ENCODE measurements around the gene HAO1. TPM values are rescaled to one million over a fixed set of nuclear protein-coding genes. Genes with fewer than 3 reads are reported as not detected.
"Not testable (repeated sequence)": the region's sequence is repeated elsewhere in the genome, so short reads cannot be mapped to it uniquely, and the experiment has no call there.

HAO1 gene
- total and polyA plus RNA-seq, 2 experiments from 2014 or later, result not detected

DNA sequence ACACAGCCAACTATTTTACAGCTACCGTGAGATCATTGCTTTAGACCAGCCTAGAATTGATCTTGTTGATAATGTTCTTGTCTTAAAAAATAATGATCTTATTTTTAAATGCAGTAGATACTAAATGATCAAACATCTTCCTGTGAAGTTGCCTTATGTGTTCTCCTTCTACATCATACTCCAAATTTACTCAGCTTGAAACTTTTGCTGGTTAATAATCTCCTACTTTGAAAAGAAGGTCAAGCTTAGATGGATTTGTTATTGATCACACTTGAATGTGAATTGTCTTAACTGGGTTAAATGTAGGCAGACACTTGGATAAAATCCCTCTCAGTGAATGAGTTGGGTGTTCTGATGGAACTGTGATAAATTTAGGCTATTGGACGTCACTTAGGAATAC, 91.9 kb downstream of the HAO1 start:
- DNase-seq, result no peak
- in situ Hi-C loops (cut with MboI), result no loop called here
- WGBS, 2 experiments (ENCODE audit: low coverage in 1 of 2, low lambda C conversion rate in 2 of 2, missing lambda C conversion rate in 2 of 2), result 95 to 99% methylated on average over 2 of the region's 2 CpGs
- Histone ChIP-seq H4K20me1 (ENCODE audit: insufficient read depth) (no peaks in the 10 kb centered on the region), H3K9ac (no peak overlapping the region), H3K36me3 (ENCODE audit: low read depth) (no peaks in the 10 kb centered on the region), H3K27ac (no peak overlapping the region), H3K4me3 (no peak overlapping the region), H3K9me2 (ENCODE audit: insufficient read depth) (no peaks in the 10 kb centered on the region), H3K79me2 (ENCODE audit: insufficient read depth) (no peaks in the 10 kb centered on the region), H2AFZ (no peak overlapping the region), H3K4me1 (ENCODE audit: insufficient read depth) (peaks cover 11% of the 10 kb centered on the region), H3K4me2 (ENCODE audit: unreplicated experiment) (no peak overlapping the region), H3K27me3 (replicated peaks; ENCODE audit: insufficient read depth) (no peaks in the 10 kb centered on the region), H3K9me3 (ENCODE audit: low read depth) (no peaks in the 10 kb centered on the region), H3F3A (ENCODE audit: insufficient read depth) (peaks cover 4% of the 10 kb centered on the region)
- TF ChIP-seq EZH2 (IDR thresholded peaks at IDR 0.05; ENCODE audit: insufficient read depth, poor library complexity, severe bottlenecking), result no peak
- no peak for TF ChIP-seq EZH2phosphoT487 (IDR thresholded peaks at IDR 0.05; ENCODE audit: insufficient read depth, low read depth)

DNA sequence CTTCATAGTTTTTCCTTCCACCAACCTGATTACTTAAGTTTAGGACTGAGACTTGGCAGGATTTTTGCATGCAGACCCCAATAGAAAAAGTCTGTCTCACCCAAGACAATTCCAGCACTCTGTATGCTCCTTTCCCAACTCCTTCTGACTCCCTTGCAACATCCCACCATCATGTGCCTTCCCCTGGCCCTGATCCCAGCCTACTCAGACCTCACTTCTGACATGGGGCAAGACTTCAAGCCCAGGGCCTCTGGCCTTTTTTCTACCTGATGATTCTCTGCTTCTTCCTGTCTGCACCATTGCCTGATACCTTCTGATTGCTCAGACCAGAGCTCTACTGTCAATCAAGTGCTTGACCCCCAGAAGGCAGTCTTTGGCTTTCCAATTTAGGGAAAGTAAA, 96.6 kb downstream of the HAO1 start:
- H3K9me3 ChIP-seq (ENCODE audit: low read depth), result no peaks in the 10 kb centered on the region
- no peaks in the 10 kb centered on the region for H3K27me3 ChIP-seq (replicated peaks; ENCODE audit: insufficient read depth)
- no peaks in the 10 kb centered on the region for H3K36me3 ChIP-seq (ENCODE audit: low read depth)
- no peaks in the 10 kb centered on the region for H3K79me2 ChIP-seq (ENCODE audit: insufficient read depth)
- no peak overlapping the region for H3K4me2 ChIP-seq (ENCODE audit: unreplicated experiment)
- in situ Hi-C loops (cut with MboI), result no loop called here
- peaks cover 22% of the 10 kb centered on the region for H3K4me1 ChIP-seq (ENCODE audit: insufficient read depth)
- H3K9ac ChIP-seq, result no peak overlapping the region
- DNase-seq, result peak; percentile 79
- H2AFZ ChIP-seq, result no peak overlapping the region
- H3K9me2 ChIP-seq (ENCODE audit: insufficient read depth), result no peaks in the 10 kb centered on the region
- H3K27ac ChIP-seq, result no peak overlapping the region
- H3F3A ChIP-seq (ENCODE audit: insufficient read depth), result peaks cover 27% of the 10 kb centered on the region
- H4K20me1 ChIP-seq (ENCODE audit: insufficient read depth), result no peaks in the 10 kb centered on the region
- H3K4me3 ChIP-seq, result no peak overlapping the region
- TF ChIP-seq EZH2phosphoT487 (IDR thresholded peaks at IDR 0.05; ENCODE audit: insufficient read depth, low read depth), result no peak
- TF ChIP-seq EZH2 (IDR thresholded peaks at IDR 0.05; ENCODE audit: insufficient read depth, poor library complexity, severe bottlenecking), result no peak

DNA sequence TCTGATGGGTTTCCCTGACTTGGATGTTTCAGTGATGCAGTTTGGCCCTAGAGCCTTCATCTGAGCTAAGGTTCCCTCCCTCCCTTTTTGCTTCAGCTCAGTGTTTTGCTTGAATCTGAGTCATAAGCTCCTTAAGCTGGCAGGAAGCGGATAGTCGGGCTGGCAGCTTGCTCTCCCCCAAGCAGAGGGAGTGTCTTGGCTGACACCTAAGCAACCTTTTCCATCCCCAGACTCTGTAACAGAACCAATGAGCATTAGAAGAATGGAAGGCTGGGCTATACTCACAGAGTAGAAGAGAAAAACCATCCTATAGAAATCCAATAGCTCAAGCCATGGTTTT, 98.3 kb downstream of the HAO1 start:
- Histone ChIP-seq H3K4me2 (ENCODE audit: unreplicated experiment) (peak overlapping the region; percentile 56), H3K27ac (peak overlapping the region; percentile 85), H3K9ac (peak overlapping the region; percentile 38)

DNA sequence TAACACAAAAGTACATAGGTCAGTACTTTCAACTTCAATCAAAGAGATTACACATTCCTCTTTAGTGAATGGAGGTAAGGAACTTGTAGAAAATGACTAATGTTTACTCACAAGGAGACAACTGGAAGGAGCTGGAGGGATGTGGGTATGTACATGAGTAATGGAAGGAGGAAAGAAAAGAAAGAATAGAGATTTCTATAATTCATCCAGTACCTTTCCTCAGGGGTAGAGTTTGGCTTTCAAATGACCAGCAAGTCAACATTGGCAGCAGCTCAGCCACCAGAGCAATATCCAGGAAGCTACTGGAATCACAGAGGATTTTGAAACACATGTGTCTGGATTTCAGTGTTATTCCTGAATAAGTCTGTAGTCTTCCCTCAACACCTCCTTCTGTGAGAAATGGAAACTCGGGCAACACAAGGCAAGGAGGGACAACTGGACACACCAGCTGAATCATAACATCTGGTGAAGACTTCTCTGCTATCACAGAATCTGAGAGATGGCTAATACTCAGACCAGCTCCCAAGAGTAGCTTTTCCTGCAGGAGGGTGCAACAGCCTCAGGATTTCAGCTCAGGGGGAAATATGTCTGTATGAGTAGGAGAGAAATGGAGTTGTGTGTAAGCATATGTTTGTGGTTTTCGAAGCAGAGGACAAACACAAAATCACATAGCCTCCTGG, 98.8 kb downstream of the HAO1 start:
- Histone ChIP-seq H3K4me1 (ENCODE audit: insufficient read depth) (peaks cover 22% of the 10 kb centered on the region), H3K36me3 (ENCODE audit: low read depth) (no peaks in the 10 kb centered on the region), H3K27ac (peak overlapping the region; percentile 85), H3K9ac (peak overlapping the region; percentile 38), H4K20me1 (ENCODE audit: insufficient read depth) (no peaks in the 10 kb centered on the region), H2AFZ (no peak overlapping the region), H3K9me2 (ENCODE audit: insufficient read depth) (no peaks in the 10 kb centered on the region), H3K9me3 (ENCODE audit: low read depth) (no peaks in the 10 kb centered on the region), H3K27me3 (replicated peaks; ENCODE audit: insufficient read depth) (no peaks in the 10 kb centered on the region), H3K79me2 (ENCODE audit: insufficient read depth) (no peaks in the 10 kb centered on the region), H3F3A (ENCODE audit: insufficient read depth) (peaks cover 27% of the 10 kb centered on the region), H3K4me3 (peak overlapping the region; percentile 21; the same call in 1 of the 2 replicates), H3K4me2 (ENCODE audit: unreplicated experiment) (peak overlapping the region; percentile 56)
- 6 to 7% methylated on average over 2 of the region's 2 CpGs for WGBS, 2 experiments (ENCODE audit: low coverage in 1 of 2, low lambda C conversion rate in 2 of 2, missing lambda C conversion rate in 2 of 2)
- peak; percentile 92 for DNase-seq
- TF ChIP-seq EZH2phosphoT487 (IDR thresholded peaks at IDR 0.05; ENCODE audit: insufficient read depth, low read depth) (no peak), EZH2 (IDR thresholded peaks at IDR 0.05; ENCODE audit: insufficient read depth, poor library complexity, severe bottlenecking) (no peak)
- in situ Hi-C loops (cut with MboI), result no loop called here

More for the DNA sequence above, 98.3 kb downstream of the HAO1 start:
- 0% methylated on average over 2 of the region's 2 CpGs for WGBS, 2 experiments (ENCODE audit: low coverage in 1 of 2, low lambda C conversion rate in 2 of 2, missing lambda C conversion rate in 2 of 2)
- in situ Hi-C loops (cut with MboI), result no loop called here
- Histone ChIP-seq H3K4me3 (peak overlapping the region; percentile 21; the same call in 1 of the 2 replicates), H3F3A (ENCODE audit: insufficient read depth) (peaks cover 27% of the 10 kb centered on the region), H3K9me3 (ENCODE audit: low read depth) (no peaks in the 10 kb centered on the region), H3K9me2 (ENCODE audit: insufficient read depth) (no peaks in the 10 kb centered on the region), H4K20me1 (ENCODE audit: insufficient read depth) (no peaks in the 10 kb centered on the region), H3K4me1 (ENCODE audit: insufficient read depth) (peaks cover 22% of the 10 kb centered on the region), H3K27me3 (replicated peaks; ENCODE audit: insufficient read depth) (no peaks in the 10 kb centered on the region), H3K79me2 (ENCODE audit: insufficient read depth) (no peaks in the 10 kb centered on the region), H3K36me3 (ENCODE audit: low read depth) (no peaks in the 10 kb centered on the region), H2AFZ (no peak overlapping the region)
- TF ChIP-seq EZH2 (IDR thresholded peaks at IDR 0.05; ENCODE audit: insufficient read depth, poor library complexity, severe bottlenecking) (no peak), EZH2phosphoT487 (IDR thresholded peaks at IDR 0.05; ENCODE audit: insufficient read depth, low read depth) (no peak)
- peak; percentile 92 for DNase-seq

GRCh38 chr20:7836076-7836475, 104.2 kb downstream of the HAO1 start:
- no peaks in the 10 kb centered on the region for H3K79me2 ChIP-seq (ENCODE audit: insufficient read depth)
- no peak for TF ChIP-seq EZH2phosphoT487 (IDR thresholded peaks at IDR 0.05; ENCODE audit: insufficient read depth, low read depth)
- no peak for TF ChIP-seq EZH2 (IDR thresholded peaks at IDR 0.05; ENCODE audit: insufficient read depth, poor library complexity, severe bottlenecking)
- in situ Hi-C loops (cut with MboI), result no loop called here

GRCh38 chr20:7834441-7834840, 105.8 kb downstream of the HAO1 start:
- H4K20me1 ChIP-seq (ENCODE audit: insufficient read depth); H3K9ac ChIP-seq; H3K27me3 ChIP-seq (replicated peaks; ENCODE audit: insufficient read depth); H2AFZ ChIP-seq; H3K79me2 ChIP-seq (ENCODE audit: insufficient read depth); H3K36me3 ChIP-seq (ENCODE audit: low read depth); H3F3A ChIP-seq (ENCODE audit: insufficient read depth); DNase-seq; H3K4me2 ChIP-seq (ENCODE audit: unreplicated experiment); H3K27ac ChIP-seq; H3K4me3 ChIP-seq; H3K9me2 ChIP-seq (ENCODE audit: insufficient read depth); H3K9me3 ChIP-seq (ENCODE audit: low read depth); in situ Hi-C loops (cut with MboI): not testable (repeated sequence)
- peaks cover 12% of the 10 kb centered on the region for H3K4me1 ChIP-seq (ENCODE audit: insufficient read depth)
- WGBS, 2 experiments (ENCODE audit: low coverage in 1 of 2, low lambda C conversion rate in 2 of 2, missing lambda C conversion rate in 2 of 2), result 76 to 77% methylated on average over 7 of the region's 7 CpGs

More at GRCh38 chr20:7836076-7836475, 104.2 kb downstream of the HAO1 start:
- Histone ChIP-seq H2AFZ (no peak overlapping the region), H3K27ac (no peak overlapping the region), H4K20me1 (ENCODE audit: insufficient read depth) (no peaks in the 10 kb centered on the region), H3K27me3 (replicated peaks; ENCODE audit: insufficient read depth) (no peaks in the 10 kb centered on the region), H3K9ac (no peak overlapping the region), H3F3A (ENCODE audit: insufficient read depth) (peaks cover 5% of the 10 kb centered on the region), H3K4me1 (ENCODE audit: insufficient read depth) (peaks cover 8% of the 10 kb centered on the region), H3K4me3 (no peak overlapping the region), H3K4me2 (ENCODE audit: unreplicated experiment) (no peak overlapping the region), H3K9me3 (ENCODE audit: low read depth) (no peaks in the 10 kb centered on the region), H3K9me2 (ENCODE audit: insufficient read depth) (no peaks in the 10 kb centered on the region), H3K36me3 (ENCODE audit: low read depth) (no peaks in the 10 kb centered on the region)
- DNase-seq, result peak; percentile 50
